Fibroblast of lung (primary cell): ENCODE results near the gene LAPTM5.

Source experiments
- EZH2 ChIP-seq: IDR thresholded peaks from 2 replicates; pipeline ENCODE4 v1.5.1; 2012; ENCODE audit warnings: low read length, control low read depth, mild to moderate bottlenecking; ENCODE audit errors: missing control alignments
- TF ChIP-seq, protein P1 (sequence below), 2 donors: IDR thresholded peaks in 1 of 2; conservative IDR thresholded peaks in 1 of 2; 1 replicate in 1 of 2; 2 replicates in 1 of 2; pipeline ENCODE4 v1.5.1; 2011 to 2012; ENCODE audit warnings: low read length in 2 of 2, control low read depth in 1 of 2, inconsistent platforms in 1 of 2, low read depth in 1 of 2, mild to moderate bottlenecking in 1 of 2

DNA sequence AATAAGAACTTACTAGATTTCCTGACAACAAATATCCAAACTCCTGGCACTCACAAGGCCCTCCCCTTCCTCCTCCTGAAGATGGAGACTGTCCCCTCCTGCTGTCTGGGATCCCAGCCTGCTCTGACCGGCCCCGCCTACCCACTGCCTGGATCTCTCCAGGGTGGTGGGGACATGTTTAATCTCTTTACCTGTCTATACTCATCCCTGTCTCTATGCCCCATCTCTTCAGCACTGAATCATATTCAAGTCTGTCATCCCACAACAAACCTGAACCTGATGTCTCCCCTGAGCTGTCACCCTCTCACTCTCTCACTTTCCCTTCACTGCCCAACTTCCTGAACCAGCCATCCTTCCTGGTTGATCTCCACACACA, 56.3 kb downstream of the LAPTM5 start:
- TF ChIP-seq, protein P1, sequence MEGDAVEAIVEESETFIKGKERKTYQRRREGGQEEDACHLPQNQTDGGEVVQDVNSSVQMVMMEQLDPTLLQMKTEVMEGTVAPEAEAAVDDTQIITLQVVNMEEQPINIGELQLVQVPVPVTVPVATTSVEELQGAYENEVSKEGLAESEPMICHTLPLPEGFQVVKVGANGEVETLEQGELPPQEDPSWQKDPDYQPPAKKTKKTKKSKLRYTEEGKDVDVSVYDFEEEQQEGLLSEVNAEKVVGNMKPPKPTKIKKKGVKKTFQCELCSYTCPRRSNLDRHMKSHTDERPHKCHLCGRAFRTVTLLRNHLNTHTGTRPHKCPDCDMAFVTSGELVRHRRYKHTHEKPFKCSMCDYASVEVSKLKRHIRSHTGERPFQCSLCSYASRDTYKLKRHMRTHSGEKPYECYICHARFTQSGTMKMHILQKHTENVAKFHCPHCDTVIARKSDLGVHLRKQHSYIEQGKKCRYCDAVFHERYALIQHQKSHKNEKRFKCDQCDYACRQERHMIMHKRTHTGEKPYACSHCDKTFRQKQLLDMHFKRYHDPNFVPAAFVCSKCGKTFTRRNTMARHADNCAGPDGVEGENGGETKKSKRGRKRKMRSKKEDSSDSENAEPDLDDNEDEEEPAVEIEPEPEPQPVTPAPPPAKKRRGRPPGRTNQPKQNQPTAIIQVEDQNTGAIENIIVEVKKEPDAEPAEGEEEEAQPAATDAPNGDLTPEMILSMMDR (conservative IDR thresholded peaks at IDR 0.05 in 1 of 2, IDR thresholded peaks at IDR 0.05 in 1 of 2; ENCODE audit: low read depth in 1 of 2, low read length in 2 of 2): no peak
- TF ChIP-seq EZH2: no peak
